Mammary epithelial cell (primary cell): ENCODE data around the gene IL18R1.

Source experiments
- CTCF ChIP-seq, 2 donors: IDR thresholded peaks in 1 of 2; conservative IDR thresholded peaks in 1 of 2; 2 replicates each; pipeline ENCODE4 v1.5.1; 2011 to 2012; ENCODE audit warnings: inconsistent platforms in 2 of 2, low read length in 2 of 2, mild to moderate bottlenecking in 2 of 2, control low read depth in 1 of 2, low read depth in 1 of 2; ENCODE audit not compliant: insufficient read depth in 1 of 2; ENCODE audit errors: extremely low read depth in 1 of 2
- EZH2 ChIP-seq: IDR thresholded peaks from 2 replicates; pipeline ENCODE4 v1.6.1; 2012; ENCODE audit warnings: low read length, inconsistent platforms, borderline replicate concordance

GRCh38 chr2:102337481-102338386, 17.9 kb upstream of the IL18R1 start:
- TF ChIP-seq CTCF (conservative IDR thresholded peaks at IDR 0.05 in 1 of 2, IDR thresholded peaks at IDR 0.05 in 1 of 2; ENCODE audit: extremely low read depth in 1 of 2, insufficient read depth in 1 of 2, low read depth in 1 of 2, low read length in 2 of 2) (no peak), EZH2 (no peak)
